Measurements from ENCODE around the gene CISD3. TPM values are rescaled to one million over a fixed set of nuclear protein-coding genes. Genes with fewer than 3 reads are reported as not detected.

CISD3 gene
- polyA plus RNA-seq, 1 experiment = 17.1 TPM

DNA sequence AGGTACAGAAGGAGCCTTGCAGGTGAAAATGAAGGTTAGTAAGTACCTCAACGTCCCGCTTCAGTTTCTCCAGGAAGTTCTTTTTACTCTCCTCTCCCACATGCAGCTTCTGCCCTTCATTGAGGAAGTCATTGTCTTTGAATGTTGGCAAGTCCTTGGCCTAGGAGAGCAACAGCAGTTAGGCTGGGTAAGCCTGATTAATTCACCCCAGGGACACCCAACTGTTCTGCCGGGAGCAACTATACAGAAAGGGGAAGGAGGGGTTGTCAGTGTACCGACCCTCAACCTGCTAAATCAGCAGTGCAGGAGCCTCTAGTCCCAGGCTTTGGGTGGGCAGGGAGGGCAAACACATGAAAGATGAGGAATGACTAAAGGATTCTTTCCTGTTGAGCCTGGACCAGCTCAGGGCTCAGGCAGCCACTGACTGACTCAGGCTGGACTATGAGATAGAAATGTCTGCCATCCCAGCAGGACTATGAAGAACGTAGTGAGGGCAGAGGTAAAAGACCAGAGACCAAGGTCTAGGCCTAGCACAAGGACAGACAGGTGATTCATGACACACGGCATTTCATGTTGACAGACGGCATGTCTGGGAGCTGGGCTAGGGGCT lies 47.6 kb downstream of the CISD3 start:
- POLR2A ChIA-PET = no interaction called here
- H3K27me3 ChIP-seq (ENCODE audit: control insufficient read depth, insufficient read depth, low read length) = no peaks in the 10 kb centered on the region
- CTCF ChIA-PET = interaction anchor here (1.2 kb wide), 1 partner anchor 17 kb away, joined by 4 read pairs; no protein-coding TSS in a partner anchor
- TF ChIP-seq, protein P1, sequence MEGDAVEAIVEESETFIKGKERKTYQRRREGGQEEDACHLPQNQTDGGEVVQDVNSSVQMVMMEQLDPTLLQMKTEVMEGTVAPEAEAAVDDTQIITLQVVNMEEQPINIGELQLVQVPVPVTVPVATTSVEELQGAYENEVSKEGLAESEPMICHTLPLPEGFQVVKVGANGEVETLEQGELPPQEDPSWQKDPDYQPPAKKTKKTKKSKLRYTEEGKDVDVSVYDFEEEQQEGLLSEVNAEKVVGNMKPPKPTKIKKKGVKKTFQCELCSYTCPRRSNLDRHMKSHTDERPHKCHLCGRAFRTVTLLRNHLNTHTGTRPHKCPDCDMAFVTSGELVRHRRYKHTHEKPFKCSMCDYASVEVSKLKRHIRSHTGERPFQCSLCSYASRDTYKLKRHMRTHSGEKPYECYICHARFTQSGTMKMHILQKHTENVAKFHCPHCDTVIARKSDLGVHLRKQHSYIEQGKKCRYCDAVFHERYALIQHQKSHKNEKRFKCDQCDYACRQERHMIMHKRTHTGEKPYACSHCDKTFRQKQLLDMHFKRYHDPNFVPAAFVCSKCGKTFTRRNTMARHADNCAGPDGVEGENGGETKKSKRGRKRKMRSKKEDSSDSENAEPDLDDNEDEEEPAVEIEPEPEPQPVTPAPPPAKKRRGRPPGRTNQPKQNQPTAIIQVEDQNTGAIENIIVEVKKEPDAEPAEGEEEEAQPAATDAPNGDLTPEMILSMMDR (IDR thresholded peaks at IDR 0.05; ENCODE audit: insufficient read depth, low read depth, low read length) = no peak
- no peak overlapping the region for H3K4me3 ChIP-seq (ENCODE audit: low read depth, low read length)
- peaks cover 50% of the 10 kb centered on the region for H3K36me3 ChIP-seq (ENCODE audit: control insufficient read depth, insufficient read depth, low read length)
- no peak for DNase-seq (ENCODE audit: low read depth)

DNA sequence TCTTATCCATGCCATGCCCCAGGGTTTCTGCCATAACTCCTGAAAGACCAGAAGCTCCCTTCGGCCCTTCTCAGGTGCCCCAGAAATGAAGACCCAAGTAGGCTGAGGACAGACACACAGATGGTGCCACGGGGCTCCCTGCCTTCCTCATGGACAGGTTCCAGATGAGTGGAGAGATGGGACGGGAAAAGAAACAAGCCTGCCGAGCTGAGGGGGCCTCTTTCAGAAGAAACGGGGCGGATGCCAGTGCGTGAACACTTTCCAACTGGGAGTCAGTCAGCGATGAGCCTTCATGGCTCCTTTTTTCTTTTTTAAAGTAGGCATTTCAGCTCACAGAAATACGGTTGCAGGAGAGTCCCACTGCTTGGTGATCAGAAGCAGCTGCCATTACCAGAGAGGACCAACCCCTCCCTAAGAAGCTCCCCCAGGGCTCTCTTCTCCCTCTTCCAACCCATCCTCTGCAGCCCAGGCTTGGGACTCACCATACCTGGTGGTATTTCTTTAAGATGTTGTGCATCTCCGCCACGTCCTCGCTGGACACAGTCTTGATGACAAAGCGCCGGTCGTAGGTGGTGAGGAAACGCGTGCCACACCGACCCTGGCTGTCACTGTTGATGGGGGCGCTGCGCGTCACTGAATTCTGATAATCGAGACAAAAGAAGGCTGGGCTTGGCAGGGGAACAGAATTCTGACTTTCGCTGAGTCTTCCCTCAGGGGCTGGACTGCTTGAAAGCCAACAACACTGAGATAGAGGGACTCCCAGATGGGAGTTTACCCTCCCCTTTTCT lies 50.0 kb downstream of the CISD3 start:
- no peak for DNase-seq (ENCODE audit: low read depth)
- TF ChIP-seq, protein P1 (IDR thresholded peaks at IDR 0.05; ENCODE audit: insufficient read depth, low read depth, low read length) = no peak
- H3K4me3 ChIP-seq (ENCODE audit: low read depth, low read length) = no peak overlapping the region
- ChIA-PET CTCF (interaction anchor here (0.6 to 0.9 kb wide), 2 partner anchors 78 to 1819 kb away, joined by 3 read pairs; no protein-coding TSS in a partner anchor), POLR2A (no interaction called here)
- no peaks in the 10 kb centered on the region for H3K27me3 ChIP-seq (ENCODE audit: control insufficient read depth, insufficient read depth, low read length)
- peaks cover 48% of the 10 kb centered on the region for H3K36me3 ChIP-seq (ENCODE audit: control insufficient read depth, insufficient read depth, low read length)

DNA sequence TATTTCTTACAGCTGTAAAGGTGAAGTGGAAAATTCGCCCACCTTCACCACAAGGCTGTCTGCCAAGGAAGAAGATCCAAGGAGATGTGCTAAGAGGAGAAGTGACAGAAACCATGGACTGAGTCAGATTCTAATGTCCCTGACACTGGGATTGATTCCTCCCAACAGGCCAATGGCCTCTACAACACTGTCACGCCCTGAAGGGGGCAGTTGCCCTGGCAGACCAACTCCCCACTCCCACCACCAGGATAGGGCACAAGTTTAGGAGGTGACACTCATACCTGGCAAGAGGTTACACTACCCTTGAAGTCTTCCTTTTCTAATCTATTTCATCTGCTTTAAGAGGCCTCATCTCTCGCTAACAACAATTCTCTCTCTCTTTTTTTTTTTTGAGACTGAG lies 53.1 kb downstream of the CISD3 start:
- H3K27me3 ChIP-seq (ENCODE audit: control insufficient read depth, insufficient read depth, low read length) = no peaks in the 10 kb centered on the region
- peaks cover 44% of the 10 kb centered on the region for H3K36me3 ChIP-seq (ENCODE audit: control insufficient read depth, insufficient read depth, low read length)
- ChIA-PET CTCF (no interaction called here), POLR2A (no interaction called here)
- no peak for DNase-seq (ENCODE audit: low read depth)
- TF ChIP-seq, protein P1 (IDR thresholded peaks at IDR 0.05; ENCODE audit: insufficient read depth, low read depth, low read length) = no peak
- H3K4me3 ChIP-seq (ENCODE audit: low read depth, low read length) = no peak overlapping the region

Small RNA genes within 50 kb of the gene (small RNA-seq; reads per million reads assigned to genes)
- gene MIR4726 (ENCODE audit: insufficient read length, low read depth, low replicate concordance) (not detected), gene MIR4734 (ENCODE audit: insufficient read length, low read depth, low replicate concordance) (not detected), gene RNA5SP440 (ENCODE audit: insufficient read length, low read depth, low replicate concordance) (not detected), gene RNU6-866P (ENCODE audit: insufficient read length, low read depth, low replicate concordance) (not detected)

Other genes starting within 250 kb of the CISD3 start
- not detected in 2 replicates for gene SRCIN1, start 124.4 kb upstream of the CISD3 start, polyA plus RNA-seq (2011; rRNA removed)
- gene EPOP, start 55.4 kb upstream of the CISD3 start, polyA plus RNA-seq (2011; rRNA removed) = 0.52 and 0.55 TPM in 2 replicates
- 21.4 and 32.1 TPM in 2 replicates for gene MLLT6, start 25.1 kb upstream of the CISD3 start, polyA plus RNA-seq (2011; rRNA removed)
- 16.6 and 27.6 TPM in 2 replicates for gene PCGF2, start 18.0 kb downstream of the CISD3 start, polyA plus RNA-seq (2011; rRNA removed)
- 293 and 337 TPM in 2 replicates for gene PSMB3, start 22.4 kb downstream of the CISD3 start, polyA plus RNA-seq (2011; rRNA removed)
- gene PIP4K2B, start 69.2 kb downstream of the CISD3 start, polyA plus RNA-seq (2011; rRNA removed) = 37.2 and 41.6 TPM in 2 replicates
- 14.1 and 14.5 TPM in 2 replicates for gene CWC25, start 95.0 kb downstream of the CISD3 start, polyA plus RNA-seq (2011; rRNA removed)
- 1,440 and 2,342 TPM in 2 replicates for gene RPL23, start 123.4 kb downstream of the CISD3 start, polyA plus RNA-seq (2011; rRNA removed)
- 254 and 321 TPM in 2 replicates for gene LASP1, start 139.7 kb downstream of the CISD3 start, polyA plus RNA-seq (2011; rRNA removed)
- gene FBXO47, start 237.1 kb downstream of the CISD3 start, polyA plus RNA-seq (2011; rRNA removed) = not detected in 2 replicates

All from BJ (cell line).